Keratinocyte (primary cell): ENCODE measurements around the gene FEZF1.

Experiments used
- EZH2 ChIP-seq: IDR thresholded peaks from one replicate; pipeline ENCODE4 v1.6.1; 2012; ENCODE audit warnings: inconsistent platforms, mild to moderate bottlenecking, low read length, moderate library complexity
- TF ChIP-seq, protein P1 (sequence below), 3 experiments: IDR thresholded peaks in 1 of 3; conservative IDR thresholded peaks in 1 of 3; optimal IDR thresholded peaks in 1 of 3; 2 replicates in 2 of 3; 3 replicates in 1 of 3; pipeline versions ENCODE3 to v1.5.1; 2011; ENCODE audit warnings: low read length in 3 of 3, mild to moderate bottlenecking in 3 of 3, moderate library complexity in 2 of 3, control low read depth in 1 of 3, inconsistent platforms in 1 of 3; ENCODE audit not compliant: insufficient read depth in 2 of 3; ENCODE audit errors: extremely low read depth in 1 of 3

- TF ChIP-seq, protein P1, sequence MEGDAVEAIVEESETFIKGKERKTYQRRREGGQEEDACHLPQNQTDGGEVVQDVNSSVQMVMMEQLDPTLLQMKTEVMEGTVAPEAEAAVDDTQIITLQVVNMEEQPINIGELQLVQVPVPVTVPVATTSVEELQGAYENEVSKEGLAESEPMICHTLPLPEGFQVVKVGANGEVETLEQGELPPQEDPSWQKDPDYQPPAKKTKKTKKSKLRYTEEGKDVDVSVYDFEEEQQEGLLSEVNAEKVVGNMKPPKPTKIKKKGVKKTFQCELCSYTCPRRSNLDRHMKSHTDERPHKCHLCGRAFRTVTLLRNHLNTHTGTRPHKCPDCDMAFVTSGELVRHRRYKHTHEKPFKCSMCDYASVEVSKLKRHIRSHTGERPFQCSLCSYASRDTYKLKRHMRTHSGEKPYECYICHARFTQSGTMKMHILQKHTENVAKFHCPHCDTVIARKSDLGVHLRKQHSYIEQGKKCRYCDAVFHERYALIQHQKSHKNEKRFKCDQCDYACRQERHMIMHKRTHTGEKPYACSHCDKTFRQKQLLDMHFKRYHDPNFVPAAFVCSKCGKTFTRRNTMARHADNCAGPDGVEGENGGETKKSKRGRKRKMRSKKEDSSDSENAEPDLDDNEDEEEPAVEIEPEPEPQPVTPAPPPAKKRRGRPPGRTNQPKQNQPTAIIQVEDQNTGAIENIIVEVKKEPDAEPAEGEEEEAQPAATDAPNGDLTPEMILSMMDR (optimal IDR thresholded peaks at IDR 0.05 in 1 of 3, IDR thresholded peaks at IDR 0.05 in 1 of 3, conservative IDR thresholded peaks at IDR 0.05 in 1 of 3; ENCODE audit: extremely low read depth in 1 of 3, insufficient read depth in 2 of 3, low read length in 3 of 3): no peak
- no peak for TF ChIP-seq EZH2
Observed at GRCh38 chr7:122256046-122256445, 48.5 kb downstream of the FEZF1 start.
